ENCODE measurements around the gene GGT6.

DNA sequence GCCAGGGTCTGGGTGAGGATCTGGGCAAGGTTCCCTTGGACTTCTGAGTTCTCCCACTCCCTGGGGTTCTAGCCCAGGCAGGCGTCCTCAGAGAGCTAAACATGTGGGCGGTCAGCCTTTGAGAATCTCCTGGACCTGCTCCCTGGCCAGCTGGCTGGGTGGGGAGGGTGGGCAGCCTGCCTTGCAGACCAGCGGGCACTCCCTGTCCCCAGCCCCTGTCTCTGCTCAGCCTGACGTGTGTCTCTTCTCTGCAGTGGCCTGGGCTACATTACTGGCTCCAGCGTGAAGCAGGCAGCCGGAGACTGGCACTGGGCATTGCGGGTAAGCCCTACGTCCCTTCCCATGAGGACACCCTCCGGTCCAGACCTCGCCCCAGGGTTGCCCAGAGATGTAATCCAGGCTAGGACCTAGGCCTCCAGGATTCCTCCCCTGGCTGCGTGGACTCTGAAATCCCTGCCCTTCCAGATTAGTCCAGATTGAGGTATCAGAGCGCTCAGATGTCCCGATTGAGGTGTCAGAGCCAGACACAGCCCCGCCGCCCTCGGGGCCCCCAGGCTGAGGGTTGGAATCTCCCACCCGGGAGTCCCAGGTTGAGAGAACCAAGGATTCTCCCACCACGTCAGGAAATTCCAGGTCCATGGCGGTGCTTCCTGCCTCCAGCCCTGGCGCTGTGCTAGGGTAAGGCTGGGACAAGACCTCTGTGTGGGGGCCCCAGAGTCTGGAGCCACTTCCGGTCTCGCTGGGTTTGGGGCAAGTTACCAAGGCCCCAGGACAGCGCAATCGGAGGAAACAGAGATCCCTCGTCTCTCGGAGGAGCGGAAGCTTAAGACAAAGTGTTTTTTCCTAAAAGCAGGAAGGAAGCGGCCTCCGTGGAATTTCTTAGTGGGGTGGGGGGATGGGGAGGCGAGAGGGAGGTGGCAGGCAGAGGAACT is 29.3 kb downstream of the GGT6 start:
- TF ChIP-seq, protein P1, sequence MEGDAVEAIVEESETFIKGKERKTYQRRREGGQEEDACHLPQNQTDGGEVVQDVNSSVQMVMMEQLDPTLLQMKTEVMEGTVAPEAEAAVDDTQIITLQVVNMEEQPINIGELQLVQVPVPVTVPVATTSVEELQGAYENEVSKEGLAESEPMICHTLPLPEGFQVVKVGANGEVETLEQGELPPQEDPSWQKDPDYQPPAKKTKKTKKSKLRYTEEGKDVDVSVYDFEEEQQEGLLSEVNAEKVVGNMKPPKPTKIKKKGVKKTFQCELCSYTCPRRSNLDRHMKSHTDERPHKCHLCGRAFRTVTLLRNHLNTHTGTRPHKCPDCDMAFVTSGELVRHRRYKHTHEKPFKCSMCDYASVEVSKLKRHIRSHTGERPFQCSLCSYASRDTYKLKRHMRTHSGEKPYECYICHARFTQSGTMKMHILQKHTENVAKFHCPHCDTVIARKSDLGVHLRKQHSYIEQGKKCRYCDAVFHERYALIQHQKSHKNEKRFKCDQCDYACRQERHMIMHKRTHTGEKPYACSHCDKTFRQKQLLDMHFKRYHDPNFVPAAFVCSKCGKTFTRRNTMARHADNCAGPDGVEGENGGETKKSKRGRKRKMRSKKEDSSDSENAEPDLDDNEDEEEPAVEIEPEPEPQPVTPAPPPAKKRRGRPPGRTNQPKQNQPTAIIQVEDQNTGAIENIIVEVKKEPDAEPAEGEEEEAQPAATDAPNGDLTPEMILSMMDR (IDR thresholded peaks at IDR 0.05) = no peak
- no peak for TF ChIP-seq POLR2A (IDR thresholded peaks at IDR 0.05)

Measured in tibial nerve (tissue), 3 donors.